Activated CD4-positive, alpha-beta T cell treated with anti-CD3 and anti-CD28 coated beads for 36 hours (primary cell): ENCODE measurements around the gene SPECC1L. TPM values are rescaled to one million over a fixed set of nuclear protein-coding genes. Genes with fewer than 3 reads are reported as not detected.

Source experiments
- ATAC-seq: fragments of 200-7000 bp; cut with Tn5 transposase; one replicate; pipeline ENCODE4 v1.10.0; 2021; ENCODE audit warnings: mild to moderate bottlenecking, moderate library complexity
- CTCF ChIA-PET: fragments of 350-600 bp; sonication (Branson Sonifier 250); formaldehyde crosslinking; loops from one replicate; lab custom pipeline; 2021; ENCODE audit warnings: antibody characterized with exemption; lab: Charles Lee
- POLR2A ChIA-PET: fragments of 350-600 bp; sonication (Branson Sonifier 250); formaldehyde crosslinking; loops from one replicate; lab custom pipeline; 2021; ENCODE audit warnings: antibody characterized with exemption, inconsistent platforms; lab: Charles Lee
- DNase-seq: peaks from one replicate; pipeline ENCODE4 v3.0.0-alpha.2; 2020
- H3K27ac Mint-ChIP-seq: one replicate; pipeline ENCODE4 v1.8.0; 2021; ENCODE audit warnings: mixed read lengths
- H3K27me3 Mint-ChIP-seq: one replicate; pipeline ENCODE4 v1.8.0; 2021; ENCODE audit warnings: mixed read lengths
- H3K36me3 Mint-ChIP-seq: one replicate; pipeline ENCODE4 v1.8.0; 2021; ENCODE audit warnings: low read depth, mixed read lengths
- H3K4me1 Mint-ChIP-seq: one replicate; pipeline ENCODE4 v1.8.0; 2021; ENCODE audit warnings: mixed read lengths
- H3K4me3 Mint-ChIP-seq: one replicate; pipeline ENCODE4 v1.8.0; 2021; ENCODE audit warnings: mild to moderate bottlenecking, moderate library complexity, mixed read lengths
- H3K9me3 Mint-ChIP-seq: one replicate; pipeline ENCODE4 v1.8.0; 2021; ENCODE audit warnings: low read depth, mixed read lengths
- intact Hi-C, 2 experiments: fragments of 100-400 bp; cut with DNase I in 1 of 2; cut with micrococcal nuclease in 1 of 2; formaldehyde crosslinking; loops; one replicate each; pipeline versions ENCODE4 v1.14.2 to v1.15.1; 2022 to 2024; cut with DNase I, micrococcal nuclease
- total RNA-seq, 2 experiments: library from RNA; stranded (reverse); gene quantifications; one replicate each; pipeline ENCODE4 v1.2.3, GENCODE V29; 2021

The SPECC1L gene
- total RNA-seq, 2 experiments from 2014 or later, result 31.5 to 38.2 TPM

DNA sequence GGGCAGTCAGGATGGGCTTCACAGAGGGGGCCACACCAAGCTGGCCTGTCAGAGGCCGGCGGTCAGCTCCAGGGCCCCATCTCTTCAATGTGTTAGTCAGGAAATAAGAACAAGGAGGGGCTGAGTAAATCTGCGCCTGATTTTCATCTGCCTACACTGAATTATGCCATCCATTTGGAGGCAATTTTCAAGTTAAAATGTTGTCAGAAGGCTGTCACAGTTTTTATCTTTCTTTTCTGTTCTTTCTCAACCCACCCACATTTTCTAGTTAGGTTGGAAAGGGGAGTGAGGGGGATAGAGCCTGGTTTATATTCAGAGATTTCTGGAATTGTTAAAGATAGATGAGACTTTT, 175.6 kb downstream of the SPECC1L start:
- CTCF ChIA-PET, result interaction anchor here (1.0 to 1.6 kb wide), 3 partner anchors 9 to 16 kb away, joined by 3 to 4 read pairs (median 3); no protein-coding TSS in a partner anchor
- DNase-seq, result no peak
- POLR2A ChIA-PET, result interaction anchor here (1.1 kb wide), 1 partner anchor 41 kb away, joined by 4 read pairs; no protein-coding TSS in a partner anchor
- no peak overlapping the region for H3K27ac Mint-ChIP-seq
- H3K27me3 Mint-ChIP-seq, result no peaks in the 10 kb centered on the region
- ATAC-seq, result no peak
- intact Hi-C loops, result no loop called here
- peaks cover 3% of the 10 kb centered on the region for H3K9me3 Mint-ChIP-seq
- no peak overlapping the region for H3K4me3 Mint-ChIP-seq
- H3K36me3 Mint-ChIP-seq, result peaks cover 17% of the 10 kb centered on the region
- peaks cover 31% of the 10 kb centered on the region for H3K4me1 Mint-ChIP-seq

GRCh38 chr22:24450610-24451009, 180.0 kb downstream of the SPECC1L start:
- H3K4me1 Mint-ChIP-seq, result peaks cover 11% of the 10 kb centered on the region
- peaks cover 6% of the 10 kb centered on the region for H3K36me3 Mint-ChIP-seq
- no peak overlapping the region for H3K27ac Mint-ChIP-seq
- ChIA-PET POLR2A (no interaction called here), CTCF (no interaction called here)
- intact Hi-C loops, result no loop called here
- peaks cover 3% of the 10 kb centered on the region for H3K9me3 Mint-ChIP-seq
- no peaks in the 10 kb centered on the region for H3K27me3 Mint-ChIP-seq
- no peak overlapping the region for H3K4me3 Mint-ChIP-seq
- no peak for DNase-seq
- no peak for ATAC-seq

DNA sequence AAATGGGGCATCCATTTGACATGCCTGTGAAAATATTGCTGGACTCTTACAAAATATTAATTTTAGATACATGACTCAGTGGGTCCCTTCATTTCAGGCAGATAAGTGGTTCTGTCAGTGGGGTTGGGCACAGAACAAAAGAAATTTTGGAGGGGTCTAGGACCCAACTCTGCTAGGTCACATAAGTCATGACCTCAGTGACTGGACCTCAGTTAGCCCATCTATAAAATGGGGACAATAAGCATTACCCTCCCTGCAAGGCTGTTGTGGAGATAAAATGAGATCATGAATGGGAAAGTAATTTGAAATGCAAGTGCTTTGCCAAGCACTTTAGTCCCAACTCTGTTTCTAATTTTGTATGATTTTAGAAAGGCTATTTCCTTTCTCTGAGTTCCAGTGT, 180.5 kb downstream of the SPECC1L start:
- Mint-ChIP-seq H3K4me1 (peaks cover 6% of the 10 kb centered on the region), H3K27me3 (no peaks in the 10 kb centered on the region), H3K4me3 (no peak overlapping the region), H3K36me3 (peaks cover 6% of the 10 kb centered on the region), H3K27ac (no peak overlapping the region), H3K9me3 (peaks cover 3% of the 10 kb centered on the region)
- POLR2A ChIA-PET, result no interaction called here
- CTCF ChIA-PET, result no interaction called here
- DNase-seq, result no peak
- no peak for ATAC-seq
- intact Hi-C loops, result no loop called here

DNA sequence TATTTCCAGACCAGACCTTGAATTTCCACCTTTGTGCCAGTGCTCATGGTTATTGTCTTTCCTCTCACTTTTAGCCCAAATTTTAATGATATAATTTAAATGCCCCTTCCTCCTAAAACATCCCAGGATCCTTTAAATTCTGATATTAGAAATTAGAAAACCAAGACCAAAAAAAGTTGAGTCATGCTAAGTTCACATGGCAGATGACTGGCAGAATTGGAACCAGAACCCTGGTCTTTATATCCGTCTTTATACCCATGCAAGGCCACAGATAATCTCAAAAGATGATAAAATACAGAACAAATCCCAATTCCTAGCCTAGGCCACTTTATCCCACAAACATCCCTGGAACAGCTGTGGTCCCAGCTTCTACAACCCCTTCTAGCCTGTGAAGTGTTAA, 183.2 kb downstream of the SPECC1L start:
- ChIA-PET CTCF (interaction anchor here (0.6 kb wide), 2 partner anchors 32 to 347 kb away, joined by 3 read pairs; no protein-coding TSS in a partner anchor), POLR2A (no interaction called here)
- Mint-ChIP-seq H3K9me3 (peaks cover 3% of the 10 kb centered on the region), H3K4me1 (peaks cover 2% of the 10 kb centered on the region), H3K27ac (no peak overlapping the region), H3K4me3 (no peak overlapping the region), H3K36me3 (peaks cover 4% of the 10 kb centered on the region), H3K27me3 (no peaks in the 10 kb centered on the region)
- intact Hi-C loops, result no loop called here
- ATAC-seq (no peak), DNase-seq (no peak)

DNA sequence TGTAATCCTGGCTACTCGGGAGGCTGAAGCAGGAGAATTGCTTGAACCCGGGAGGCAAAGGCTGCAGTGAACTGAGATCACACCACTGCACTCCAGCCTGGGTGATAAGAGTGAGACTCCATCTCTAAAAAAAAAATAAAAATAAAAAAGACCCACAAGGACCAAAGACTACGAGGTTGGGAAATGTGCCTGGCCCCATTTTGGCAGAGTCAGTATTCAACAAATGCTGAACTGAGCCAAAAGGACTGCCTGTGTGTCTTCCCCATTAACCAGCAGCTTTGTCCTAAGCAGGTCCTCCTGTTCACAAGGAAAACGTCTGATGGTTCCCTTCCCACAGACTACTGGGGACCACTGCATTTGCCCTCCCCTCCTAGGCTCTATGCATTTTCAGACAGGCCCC, 184.4 kb downstream of the SPECC1L start:
- ChIA-PET CTCF (interaction anchor here (1.0 kb wide), 1 partner anchor 8 kb away, joined by 3 read pairs; no protein-coding TSS in a partner anchor), POLR2A (no interaction called here)
- Mint-ChIP-seq H3K9me3 (peaks cover 3% of the 10 kb centered on the region), H3K4me1 (peaks cover 5% of the 10 kb centered on the region), H3K27me3 (no peaks in the 10 kb centered on the region), H3K27ac (no peak overlapping the region), H3K36me3 (no peaks in the 10 kb centered on the region), H3K4me3 (no peak overlapping the region)
- no peak for ATAC-seq
- intact Hi-C loops, result no loop called here
- no peak for DNase-seq

GRCh38 chr22:24455751-24456426, 185.3 kb downstream of the SPECC1L start:
- Mint-ChIP-seq H3K36me3 (no peaks in the 10 kb centered on the region), H3K27me3 (no peaks in the 10 kb centered on the region), H3K4me1 (peaks cover 10% of the 10 kb centered on the region), H3K4me3 (no peak overlapping the region), H3K9me3 (no peaks in the 10 kb centered on the region), H3K27ac (no peak overlapping the region)
- DNase-seq (no peak), ATAC-seq (no peak)
- intact Hi-C loops, result no loop called here
- ChIA-PET CTCF (interaction anchor here (0.6 to 1.3 kb wide), 4 partner anchors 9 to 73 kb away, joined by 3 to 6 read pairs (median 4); no protein-coding TSS in a partner anchor), POLR2A (no interaction called here)

- DNase-seq, result no peak
- CTCF ChIA-PET, result interaction anchor here (0.6 kb wide), 1 partner anchor 37 kb away, joined by 3 read pairs; no protein-coding TSS in a partner anchor
- H3K27me3 Mint-ChIP-seq, result no peaks in the 10 kb centered on the region
- ATAC-seq, result no peak
- H3K4me3 Mint-ChIP-seq, result no peak overlapping the region
- intact Hi-C loops, result no loop called here
- no peak overlapping the region for H3K27ac Mint-ChIP-seq
- no peaks in the 10 kb centered on the region for H3K36me3 Mint-ChIP-seq
- POLR2A ChIA-PET, result no interaction called here
- no peaks in the 10 kb centered on the region for H3K9me3 Mint-ChIP-seq
- peaks cover 10% of the 10 kb centered on the region for H3K4me1 Mint-ChIP-seq
These were observed 187.3 kb downstream of the SPECC1L start for GRCh38 chr22:24457894-24458420.

GRCh38 chr22:24459911-24460310, 189.3 kb downstream of the SPECC1L start:
- ATAC-seq, result no peak
- intact Hi-C loops, result no loop called here
- Mint-ChIP-seq H3K27me3 (no peaks in the 10 kb centered on the region), H3K4me1 (peaks cover 10% of the 10 kb centered on the region), H3K4me3 (no peak overlapping the region), H3K9me3 (no peaks in the 10 kb centered on the region), H3K36me3 (no peaks in the 10 kb centered on the region), H3K27ac (no peak overlapping the region)
- CTCF ChIA-PET, result interaction anchor here (2.2 kb wide), 1 partner anchor 25 kb away, joined by 9 read pairs; no protein-coding TSS in a partner anchor
- DNase-seq, result no peak
- POLR2A ChIA-PET, result no interaction called here

GRCh38 chr22:24460418-24461089, 189.9 kb downstream of the SPECC1L start:
- Mint-ChIP-seq H3K4me1 (peaks cover 12% of the 10 kb centered on the region), H3K27me3 (no peaks in the 10 kb centered on the region), H3K4me3 (no peak overlapping the region), H3K27ac (peak overlapping the region; percentile 21), H3K36me3 (no peaks in the 10 kb centered on the region), H3K9me3 (no peaks in the 10 kb centered on the region)
- CTCF ChIA-PET, result interaction anchor here (0.8 to 2.2 kb wide), 4 partner anchors 8 to 66 kb away, joined by 3 to 9 read pairs (median 3); no protein-coding TSS in a partner anchor
- POLR2A ChIA-PET, result no interaction called here
- ATAC-seq (peak; percentile 93), DNase-seq (peak; percentile 49)
- intact Hi-C loops, result no loop called here

- ChIA-PET POLR2A (interaction anchor here (0.8 kb wide), 1 partner anchor 18 kb away, joined by 3 read pairs; no protein-coding TSS in a partner anchor), CTCF (no interaction called here)
- H3K4me3 Mint-ChIP-seq, result no peak overlapping the region
- H3K36me3 Mint-ChIP-seq, result no peaks in the 10 kb centered on the region
- DNase-seq, result no peak
- H3K27ac Mint-ChIP-seq, result no peak overlapping the region
- no peak for ATAC-seq
- intact Hi-C loops, result no loop called here
- H3K9me3 Mint-ChIP-seq, result no peaks in the 10 kb centered on the region
- peaks cover 14% of the 10 kb centered on the region for H3K4me1 Mint-ChIP-seq
- no peaks in the 10 kb centered on the region for H3K27me3 Mint-ChIP-seq
These were observed 192.6 kb downstream of the SPECC1L start for GRCh38 chr22:24463071-24463760.

GRCh38 chr22:24465566-24465965, 194.9 kb downstream of the SPECC1L start:
- DNase-seq, result peak; percentile 25
- H3K4me3 Mint-ChIP-seq, result no peak overlapping the region
- no peaks in the 10 kb centered on the region for H3K9me3 Mint-ChIP-seq
- peaks cover 9% of the 10 kb centered on the region for H3K4me1 Mint-ChIP-seq
- H3K27ac Mint-ChIP-seq, result peak overlapping the region; percentile 48
- ATAC-seq, result peak; percentile 64
- no peaks in the 10 kb centered on the region for H3K36me3 Mint-ChIP-seq
- POLR2A ChIA-PET, result interaction anchor here (0.6 to 0.7 kb wide), 2 partner anchors 43 to 66 kb away, joined by 3 read pairs; no protein-coding TSS in a partner anchor
- H3K27me3 Mint-ChIP-seq, result no peaks in the 10 kb centered on the region
- intact Hi-C loops, result no loop called here
- CTCF ChIA-PET, result interaction anchor here (0.6 kb wide), 2 partner anchors 39 to 312 kb away, joined by 3 read pairs; no protein-coding TSS in a partner anchor
